Measurements from ENCODE around the gene ZBTB33. TPM values are rescaled to one million over a fixed set of nuclear protein-coding genes. Genes with fewer than 3 reads are reported as not detected.

Gene ZBTB33
- total RNA-seq, 1 donor from 2014 or later = 14.5 TPM

Other genes starting within 250 kb of the ZBTB33 start
- not detected in 2 replicates for gene RHOXF2B, start 173.1 kb upstream of the ZBTB33 start, total RNA-seq
- gene RHOXF1, start 134.9 kb upstream of the ZBTB33 start, total RNA-seq = not detected in 2 replicates
- gene RHOXF2, start 92.2 kb upstream of the ZBTB33 start, total RNA-seq = not detected in 2 replicates
- not detected in 2 replicates for gene TMEM255A, start 60.6 kb downstream of the ZBTB33 start, total RNA-seq
- not detected in 2 replicates for gene ATP1B4, start 111.3 kb downstream of the ZBTB33 start, total RNA-seq
- 125 and 139 TPM in 2 replicates for gene LAMP2, start 218.5 kb downstream of the ZBTB33 start, total RNA-seq